ENCODE results near the gene GDPGP1. TPM values are rescaled to one million over a fixed set of nuclear protein-coding genes. Genes with fewer than 3 reads are reported as not detected.
"Not testable (repeated sequence)": the region's sequence is repeated elsewhere in the genome, so short reads cannot be mapped to it uniquely, and the experiment has no call there.

Gene GDPGP1
- total RNA-seq, 2 donors from 2014 or later: 4.8 to 5.4 TPM

- WGBS, 2 experiments (ENCODE audit: insufficient coverage in 1 of 2, insufficient read length in 1 of 2): 80 to 89% methylated on average over 9 to 15 of the region's 16 CpGs
These were observed 57.8 kb downstream of the GDPGP1 start for GRCh38 chr15:90291679-90292356.

GRCh38 chr15:90293040-90293810 lies 59.2 kb downstream of the GDPGP1 start:
- not testable (repeated sequence) for H3K27me3 Mint-ChIP-seq (ENCODE audit: insufficient read depth); H3K4me3 ChIP-seq (ENCODE audit: low read length); H3K9me3 Mint-ChIP-seq; H3K4me1 ChIP-seq (ENCODE audit: control insufficient read depth, insufficient read depth, low read length); H3K4me3 Mint-ChIP-seq; H3K27me3 ChIP-seq (ENCODE audit: control insufficient read depth, insufficient read depth, low read length, poor library complexity, severe bottlenecking); H3K9ac ChIP-seq (ENCODE audit: extremely low read depth, low read length, poor library complexity, severe bottlenecking); H3K36me3 Mint-ChIP-seq (ENCODE audit: low read depth); H3K4me1 Mint-ChIP-seq; H3K36me3 ChIP-seq (ENCODE audit: control insufficient read depth, insufficient read depth, low read length); H3K9me3 ChIP-seq (ENCODE audit: control insufficient read depth, low read length); H3K27ac ChIP-seq (ENCODE audit: low read depth, low read length)
- WGBS, 2 experiments (ENCODE audit: insufficient coverage in 1 of 2, insufficient read length in 1 of 2): 56 to 57% methylated on average over 11 to 13 of the region's 13 CpGs
- DNase-seq: peak; percentile 99
- H3K27ac Mint-ChIP-seq: peak overlapping the region; percentile 85
- peak; percentile 95 for TF ChIP-seq CTCF (conservative IDR thresholded peaks at IDR 0.05)

More at GRCh38 chr15:90291679-90292356, 57.8 kb downstream of the GDPGP1 start:
- no peaks in the 10 kb centered on the region for H3K36me3 Mint-ChIP-seq (ENCODE audit: low read depth)
- H3K4me3 ChIP-seq (ENCODE audit: low read length): no peak overlapping the region
- no peak overlapping the region for H3K27ac Mint-ChIP-seq
- peaks cover 9% of the 10 kb centered on the region for H3K4me1 Mint-ChIP-seq
- H3K4me1 ChIP-seq (ENCODE audit: control insufficient read depth, insufficient read depth, low read length): no peaks in the 10 kb centered on the region
- no peak overlapping the region for H3K4me3 Mint-ChIP-seq
- H3K9me3 Mint-ChIP-seq: no peaks in the 10 kb centered on the region
- H3K27me3 Mint-ChIP-seq (ENCODE audit: insufficient read depth): no peaks in the 10 kb centered on the region
- no peak overlapping the region for H3K9ac ChIP-seq (ENCODE audit: extremely low read depth, low read length, poor library complexity, severe bottlenecking)
- TF ChIP-seq CTCF (conservative IDR thresholded peaks at IDR 0.05): no peak
- DNase-seq: peak; percentile 50
- no peaks in the 10 kb centered on the region for H3K36me3 ChIP-seq (ENCODE audit: control insufficient read depth, insufficient read depth, low read length)
- no peak overlapping the region for H3K27ac ChIP-seq (ENCODE audit: low read depth, low read length)
- H3K9me3 ChIP-seq (ENCODE audit: control insufficient read depth, low read length): no peaks in the 10 kb centered on the region
- H3K27me3 ChIP-seq (ENCODE audit: control insufficient read depth, insufficient read depth, low read length, poor library complexity, severe bottlenecking): no peaks in the 10 kb centered on the region

- Mint-ChIP-seq H3K27ac (peak overlapping the region; percentile 85), H3K27me3 (ENCODE audit: insufficient read depth) (no peaks in the 10 kb centered on the region), H3K36me3 (ENCODE audit: low read depth) (no peaks in the 10 kb centered on the region), H3K4me3 (no peak overlapping the region), H3K4me1 (peaks cover 9% of the 10 kb centered on the region), H3K9me3 (no peaks in the 10 kb centered on the region)
- Histone ChIP-seq H3K9ac (ENCODE audit: extremely low read depth, low read length, poor library complexity, severe bottlenecking) (no peak overlapping the region), H3K27ac (ENCODE audit: low read depth, low read length) (no peak overlapping the region), H3K4me3 (ENCODE audit: low read length) (no peak overlapping the region), H3K9me3 (ENCODE audit: control insufficient read depth, low read length) (no peaks in the 10 kb centered on the region), H3K36me3 (ENCODE audit: control insufficient read depth, insufficient read depth, low read length) (no peaks in the 10 kb centered on the region), H3K4me1 (ENCODE audit: control insufficient read depth, insufficient read depth, low read length) (no peaks in the 10 kb centered on the region), H3K27me3 (ENCODE audit: control insufficient read depth, insufficient read depth, low read length, poor library complexity, severe bottlenecking) (no peaks in the 10 kb centered on the region)
- DNase-seq: no peak
- TF ChIP-seq CTCF (conservative IDR thresholded peaks at IDR 0.05): no peak
- whole genome bisulfite sequencing, 2 experiments (ENCODE audit: insufficient coverage in 1 of 2, insufficient read length in 1 of 2): 94% methylated on average over 6 of the region's 6 CpGs; no CpG with 5 or more reads in 1 of the 2 experiments
These were observed 60.1 kb downstream of the GDPGP1 start for GRCh38 chr15:90294159-90294558.

Data from endodermal cell (in vitro differentiated cells).